ENCODE measurements around the gene USP13.

Gene USP13, protein sequence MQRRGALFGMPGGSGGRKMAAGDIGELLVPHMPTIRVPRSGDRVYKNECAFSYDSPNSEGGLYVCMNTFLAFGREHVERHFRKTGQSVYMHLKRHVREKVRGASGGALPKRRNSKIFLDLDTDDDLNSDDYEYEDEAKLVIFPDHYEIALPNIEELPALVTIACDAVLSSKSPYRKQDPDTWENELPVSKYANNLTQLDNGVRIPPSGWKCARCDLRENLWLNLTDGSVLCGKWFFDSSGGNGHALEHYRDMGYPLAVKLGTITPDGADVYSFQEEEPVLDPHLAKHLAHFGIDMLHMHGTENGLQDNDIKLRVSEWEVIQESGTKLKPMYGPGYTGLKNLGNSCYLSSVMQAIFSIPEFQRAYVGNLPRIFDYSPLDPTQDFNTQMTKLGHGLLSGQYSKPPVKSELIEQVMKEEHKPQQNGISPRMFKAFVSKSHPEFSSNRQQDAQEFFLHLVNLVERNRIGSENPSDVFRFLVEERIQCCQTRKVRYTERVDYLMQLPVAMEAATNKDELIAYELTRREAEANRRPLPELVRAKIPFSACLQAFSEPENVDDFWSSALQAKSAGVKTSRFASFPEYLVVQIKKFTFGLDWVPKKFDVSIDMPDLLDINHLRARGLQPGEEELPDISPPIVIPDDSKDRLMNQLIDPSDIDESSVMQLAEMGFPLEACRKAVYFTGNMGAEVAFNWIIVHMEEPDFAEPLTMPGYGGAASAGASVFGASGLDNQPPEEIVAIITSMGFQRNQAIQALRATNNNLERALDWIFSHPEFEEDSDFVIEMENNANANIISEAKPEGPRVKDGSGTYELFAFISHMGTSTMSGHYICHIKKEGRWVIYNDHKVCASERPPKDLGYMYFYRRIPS

DNA sequence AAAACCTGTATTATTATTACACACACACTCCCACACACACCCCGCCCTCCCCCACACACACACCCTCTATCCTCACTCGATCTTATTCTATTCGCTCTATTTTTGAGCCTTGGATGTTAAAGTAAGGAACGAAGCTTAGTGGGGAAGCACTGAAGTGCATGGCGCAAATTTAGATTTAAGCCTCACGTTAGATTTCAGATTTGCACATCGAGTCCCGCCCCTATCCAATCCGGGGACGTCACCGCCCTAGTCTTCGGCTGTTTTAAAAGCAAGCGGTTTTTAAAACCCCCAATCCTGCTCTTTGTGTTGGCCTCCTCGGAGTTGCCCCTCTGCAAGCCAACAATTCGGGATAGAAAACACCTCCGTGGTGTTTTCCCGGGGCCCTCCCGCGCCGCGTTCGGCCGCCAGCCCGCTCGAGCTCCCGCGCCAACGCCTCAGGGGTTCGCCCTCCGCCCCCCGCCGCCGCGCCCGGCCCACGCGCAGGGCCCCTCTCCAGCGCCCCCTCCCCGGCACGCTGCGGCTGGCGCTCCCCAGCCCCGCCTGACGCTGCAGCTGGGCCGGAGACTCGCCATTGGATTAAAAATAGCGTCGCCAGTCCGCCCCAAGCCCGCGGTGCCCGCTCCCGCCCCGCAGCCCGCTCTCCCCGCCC, at the start of gene USP13:
Gene USP13 (plus strand): TSS at position 594 of the 649 bp plus-strand sequence. CDS start 186 bp downstream, outside the sequence.
- no peaks in the 10 kb centered on the region for H3K9me3 ChIP-seq
- intact Hi-C loops (cut with DNase I; ENCODE audit: low total_unique reads), result loop anchor here (5.0 kb wide), 1 partner anchor 65 kb away; no protein-coding TSS in a partner anchor
- no peaks in the 10 kb centered on the region for H3K27me3 ChIP-seq
- H3K4me3 ChIP-seq, result peak within 1 kb of the TSS; percentile 85 to 93
- H3K27ac ChIP-seq, result peak within 1 kb of the TSS; percentile 92 to 96
- TF ChIP-seq, protein P1, sequence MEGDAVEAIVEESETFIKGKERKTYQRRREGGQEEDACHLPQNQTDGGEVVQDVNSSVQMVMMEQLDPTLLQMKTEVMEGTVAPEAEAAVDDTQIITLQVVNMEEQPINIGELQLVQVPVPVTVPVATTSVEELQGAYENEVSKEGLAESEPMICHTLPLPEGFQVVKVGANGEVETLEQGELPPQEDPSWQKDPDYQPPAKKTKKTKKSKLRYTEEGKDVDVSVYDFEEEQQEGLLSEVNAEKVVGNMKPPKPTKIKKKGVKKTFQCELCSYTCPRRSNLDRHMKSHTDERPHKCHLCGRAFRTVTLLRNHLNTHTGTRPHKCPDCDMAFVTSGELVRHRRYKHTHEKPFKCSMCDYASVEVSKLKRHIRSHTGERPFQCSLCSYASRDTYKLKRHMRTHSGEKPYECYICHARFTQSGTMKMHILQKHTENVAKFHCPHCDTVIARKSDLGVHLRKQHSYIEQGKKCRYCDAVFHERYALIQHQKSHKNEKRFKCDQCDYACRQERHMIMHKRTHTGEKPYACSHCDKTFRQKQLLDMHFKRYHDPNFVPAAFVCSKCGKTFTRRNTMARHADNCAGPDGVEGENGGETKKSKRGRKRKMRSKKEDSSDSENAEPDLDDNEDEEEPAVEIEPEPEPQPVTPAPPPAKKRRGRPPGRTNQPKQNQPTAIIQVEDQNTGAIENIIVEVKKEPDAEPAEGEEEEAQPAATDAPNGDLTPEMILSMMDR (IDR thresholded peaks at IDR 0.05), result peak; percentile 23 to 25
- peaks cover 0 to 10% (median 5%) of the 10 kb centered on the region in 4 donors for H3K4me1 ChIP-seq
- H3K36me3 ChIP-seq, result no peaks in the 10 kb centered on the region
- peak; percentile 52 to 80 for DNase-seq

DNA sequence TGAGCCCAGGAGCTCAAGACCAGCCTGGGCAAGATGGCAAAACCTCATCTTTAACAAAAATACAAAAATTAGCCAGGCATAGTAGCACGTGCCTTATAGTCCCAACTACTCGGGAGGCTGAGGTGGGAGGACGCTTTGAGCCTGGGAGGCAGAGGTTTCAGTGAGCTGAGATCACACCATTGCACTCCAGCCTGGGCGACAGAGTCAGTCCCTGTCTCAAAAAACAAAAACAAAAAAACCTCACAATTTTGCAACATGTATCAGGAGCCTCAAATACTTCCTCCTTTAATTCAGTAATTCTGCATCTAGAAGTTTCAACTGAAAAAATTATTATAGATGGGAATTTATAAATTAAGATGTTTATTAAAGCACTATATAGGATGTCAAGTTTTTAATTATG, 49.5 kb upstream of the USP13 start:
- TF ChIP-seq, protein P1 (IDR thresholded peaks at IDR 0.05), result no peak
- intact Hi-C loops (cut with DNase I; ENCODE audit: low total_unique reads), result no loop called here
- H3K4me3 ChIP-seq, result peak overlapping the region; percentile 75 to 84
- no peaks in the 10 kb centered on the region for H3K9me3 ChIP-seq
- no peak overlapping the region for H3K27ac ChIP-seq
- no peak for DNase-seq
- H3K27me3 ChIP-seq, result no peaks in the 10 kb centered on the region
- H3K4me1 ChIP-seq, result peaks cover 0 to 24% (median 19%) of the 10 kb centered on the region in 4 donors
- peaks cover 20 to 41% (median 38%) of the 10 kb centered on the region in 3 donors for H3K36me3 ChIP-seq

DNA sequence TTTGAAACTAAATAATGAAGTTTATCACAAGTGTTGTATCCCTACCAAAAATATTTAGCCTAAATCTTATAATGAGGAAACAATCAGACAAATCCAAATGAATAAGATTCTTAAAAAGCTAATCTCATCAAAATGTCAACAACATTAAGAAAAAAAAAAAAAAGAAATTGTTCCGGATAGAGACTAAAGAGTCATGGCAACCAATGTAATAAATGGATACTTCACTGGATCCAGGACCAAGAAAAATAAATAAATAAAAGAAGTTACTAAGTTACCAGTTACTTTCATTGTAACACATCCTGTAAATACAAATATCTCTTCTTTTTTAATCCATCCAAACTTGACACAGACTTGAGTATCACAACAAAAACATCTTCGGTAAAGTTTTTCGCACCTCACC, 49.0 kb upstream of the USP13 start:
- intact Hi-C loops (cut with DNase I; ENCODE audit: low total_unique reads), result no loop called here
- TF ChIP-seq, protein P1 (IDR thresholded peaks at IDR 0.05), result no peak
- peak overlapping the region; percentile 75 to 84 for H3K4me3 ChIP-seq
- no peak for DNase-seq
- peaks cover 0 to 24% (median 19%) of the 10 kb centered on the region in 4 donors for H3K4me1 ChIP-seq
- H3K9me3 ChIP-seq, result no peaks in the 10 kb centered on the region
- H3K27me3 ChIP-seq, result no peaks in the 10 kb centered on the region
- H3K36me3 ChIP-seq, result peaks cover 15 to 41% (median 33%) of the 10 kb centered on the region in 3 donors
- H3K27ac ChIP-seq, result peak overlapping the region; percentile 86 to 87

DNA sequence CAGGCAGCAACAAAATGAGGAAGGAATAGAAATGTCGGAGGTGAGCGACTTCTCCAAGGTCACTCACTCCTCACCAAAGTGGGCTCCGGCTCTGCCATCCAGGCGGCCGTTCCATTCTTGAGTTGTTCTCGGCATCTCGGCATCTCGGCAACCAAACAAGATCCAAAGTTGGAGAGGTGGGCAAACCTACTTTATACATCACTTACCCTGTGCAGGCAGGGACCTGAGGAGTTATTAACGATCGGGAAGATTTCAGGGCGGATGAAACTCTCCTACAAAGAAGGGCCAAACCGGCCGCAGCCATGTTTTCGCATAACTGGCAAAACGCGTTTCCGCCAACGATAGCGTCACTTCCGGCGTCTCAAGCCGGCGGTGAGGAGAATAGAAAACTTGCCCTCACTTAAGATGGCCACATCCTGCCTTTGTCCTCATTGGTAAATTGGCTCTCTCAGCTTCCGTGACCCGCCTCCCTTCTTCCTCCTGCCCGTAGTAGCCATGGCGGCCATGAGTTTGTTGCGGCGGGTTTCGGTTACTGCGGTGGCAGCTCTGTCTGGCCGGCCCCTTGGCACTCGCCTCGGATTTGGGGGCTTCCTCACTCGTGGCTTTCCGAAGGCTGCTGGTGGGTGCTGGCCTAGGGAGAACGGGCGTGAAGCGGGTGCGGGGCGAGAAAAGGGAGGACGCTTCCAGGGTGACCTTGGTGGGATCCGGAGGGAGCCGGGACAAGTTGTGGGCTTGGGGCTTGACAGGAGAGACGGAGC, 48.3 kb upstream of the USP13 start, which contains the start of the genes MRPL47 and NDUFB5:
Gene MRPL47 (minus strand): TSS at position 318 of the 758 bp plus-strand sequence. CDS start 14 bp downstream, at position 304.
Gene NDUFB5 (plus strand): TSS at position 474 of the 758 bp plus-strand sequence. CDS start 22 bp downstream, at position 496.
- TF ChIP-seq, protein P1 (IDR thresholded peaks at IDR 0.05), result peak in 1 of 2 experiments; percentile 15
- peaks cover 12 to 34% (median 26%) of the 10 kb centered on the region in 3 donors for H3K36me3 ChIP-seq
- H3K27ac ChIP-seq, result peak within 1 kb of the TSS; percentile 86 to 87
- no peaks in the 10 kb centered on the region for H3K9me3 ChIP-seq
- intact Hi-C loops (cut with DNase I; ENCODE audit: low total_unique reads), result no loop called here
- peak; percentile 96 for DNase-seq
- H3K4me1 ChIP-seq, result peaks cover 0 to 24% (median 19%) of the 10 kb centered on the region in 4 donors
- no peaks in the 10 kb centered on the region for H3K27me3 ChIP-seq
- H3K4me3 ChIP-seq, result peak within 1 kb of the TSS; percentile 75 to 84
